HL-60 (cell line): ENCODE results near the gene PTPRN2.

Experiments used
- DNase-seq, 2 experiments: peaks; one replicate each; pipeline ENCODE4 v3.0.0-alpha.2; 2010 to 2020; ENCODE audit warnings: low read depth in 1 of 2, low spot score in 1 of 2
- H3K27ac ChIP-seq: fragments of 250-450 bp; sonication (Bioruptor Pico); replicated peaks from 2 replicates; pipeline ENCODE4 v1.5.1; 2020; ENCODE audit warnings: mild to moderate bottlenecking, moderate library complexity
- H3K27me3 ChIP-seq: fragments of 250-450 bp; sonication (Bioruptor Pico); 2 replicates; pipeline ENCODE4 v1.5.1; 2021; ENCODE audit warnings: mild to moderate bottlenecking, moderate library complexity; ENCODE audit not compliant: insufficient read depth, poor library complexity, severe bottlenecking
- H3K4me3 ChIP-seq: replicated peaks from 2 replicates; pipeline ENCODE4 v1.5.1; 2011; ENCODE audit warnings: mild to moderate bottlenecking, control low read depth, low read length; ENCODE audit not compliant: insufficient read depth
- GABPA ChIP-seq: IDR thresholded peaks from 2 replicates; pipeline ENCODE4 v1.6.1; 2012; ENCODE audit warnings: low read depth
- POLR2AphosphoS5 ChIP-seq: IDR thresholded peaks from 2 replicates; pipeline ENCODE4 v1.6.1; 2012; ENCODE audit warnings: low read depth
- SPI1 ChIP-seq: IDR thresholded peaks from 2 replicates; pipeline ENCODE4 v1.6.1; 2012; ENCODE audit warnings: low read depth, mild to moderate bottlenecking, borderline replicate concordance
- TF ChIP-seq, protein P1 (sequence below): IDR thresholded peaks from 2 replicates; pipeline ENCODE4 v1.6.1; 2012; ENCODE audit warnings: low read depth; ENCODE audit not compliant: insufficient replicate concordance
- TF ChIP-seq, protein P2 (sequence below): IDR thresholded peaks from one replicate; pipeline ENCODE4 v1.5.1; 2011; ENCODE audit warnings: low read length, control low read depth, inconsistent platforms; ENCODE audit not compliant: insufficient read depth

Gene PTPRN2

DNA sequence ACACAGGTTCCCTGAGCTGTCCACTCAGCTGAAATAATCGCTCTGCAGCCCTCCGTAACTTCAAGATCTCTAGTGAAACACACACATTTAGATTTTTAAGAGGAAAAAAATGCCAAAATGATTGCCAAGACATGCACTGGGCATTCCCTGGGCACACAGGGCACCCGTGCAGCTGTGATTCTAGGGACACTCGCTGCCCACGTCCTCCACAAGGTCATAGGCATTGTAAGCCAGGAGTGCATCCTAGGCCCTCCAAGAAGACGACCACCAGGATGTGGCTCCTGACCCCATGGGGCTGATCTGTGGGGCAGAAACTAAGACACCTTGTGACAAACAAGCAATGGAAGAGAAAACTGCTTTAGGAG is 563.3 kb downstream of the PTPRN2 start:
- Histone ChIP-seq H3K27ac (no peak overlapping the region), H3K4me3 (no peak overlapping the region), H3K27me3 (no peaks in the 10 kb centered on the region)
- no peak for DNase-seq
- TF ChIP-seq, protein P1, sequence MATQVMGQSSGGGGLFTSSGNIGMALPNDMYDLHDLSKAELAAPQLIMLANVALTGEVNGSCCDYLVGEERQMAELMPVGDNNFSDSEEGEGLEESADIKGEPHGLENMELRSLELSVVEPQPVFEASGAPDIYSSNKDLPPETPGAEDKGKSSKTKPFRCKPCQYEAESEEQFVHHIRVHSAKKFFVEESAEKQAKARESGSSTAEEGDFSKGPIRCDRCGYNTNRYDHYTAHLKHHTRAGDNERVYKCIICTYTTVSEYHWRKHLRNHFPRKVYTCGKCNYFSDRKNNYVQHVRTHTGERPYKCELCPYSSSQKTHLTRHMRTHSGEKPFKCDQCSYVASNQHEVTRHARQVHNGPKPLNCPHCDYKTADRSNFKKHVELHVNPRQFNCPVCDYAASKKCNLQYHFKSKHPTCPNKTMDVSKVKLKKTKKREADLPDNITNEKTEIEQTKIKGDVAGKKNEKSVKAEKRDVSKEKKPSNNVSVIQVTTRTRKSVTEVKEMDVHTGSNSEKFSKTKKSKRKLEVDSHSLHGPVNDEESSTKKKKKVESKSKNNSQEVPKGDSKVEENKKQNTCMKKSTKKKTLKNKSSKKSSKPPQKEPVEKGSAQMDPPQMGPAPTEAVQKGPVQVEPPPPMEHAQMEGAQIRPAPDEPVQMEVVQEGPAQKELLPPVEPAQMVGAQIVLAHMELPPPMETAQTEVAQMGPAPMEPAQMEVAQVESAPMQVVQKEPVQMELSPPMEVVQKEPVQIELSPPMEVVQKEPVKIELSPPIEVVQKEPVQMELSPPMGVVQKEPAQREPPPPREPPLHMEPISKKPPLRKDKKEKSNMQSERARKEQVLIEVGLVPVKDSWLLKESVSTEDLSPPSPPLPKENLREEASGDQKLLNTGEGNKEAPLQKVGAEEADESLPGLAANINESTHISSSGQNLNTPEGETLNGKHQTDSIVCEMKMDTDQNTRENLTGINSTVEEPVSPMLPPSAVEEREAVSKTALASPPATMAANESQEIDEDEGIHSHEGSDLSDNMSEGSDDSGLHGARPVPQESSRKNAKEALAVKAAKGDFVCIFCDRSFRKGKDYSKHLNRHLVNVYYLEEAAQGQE = no peak
- no peak for TF ChIP-seq GABPA
- TF ChIP-seq, protein P2, sequence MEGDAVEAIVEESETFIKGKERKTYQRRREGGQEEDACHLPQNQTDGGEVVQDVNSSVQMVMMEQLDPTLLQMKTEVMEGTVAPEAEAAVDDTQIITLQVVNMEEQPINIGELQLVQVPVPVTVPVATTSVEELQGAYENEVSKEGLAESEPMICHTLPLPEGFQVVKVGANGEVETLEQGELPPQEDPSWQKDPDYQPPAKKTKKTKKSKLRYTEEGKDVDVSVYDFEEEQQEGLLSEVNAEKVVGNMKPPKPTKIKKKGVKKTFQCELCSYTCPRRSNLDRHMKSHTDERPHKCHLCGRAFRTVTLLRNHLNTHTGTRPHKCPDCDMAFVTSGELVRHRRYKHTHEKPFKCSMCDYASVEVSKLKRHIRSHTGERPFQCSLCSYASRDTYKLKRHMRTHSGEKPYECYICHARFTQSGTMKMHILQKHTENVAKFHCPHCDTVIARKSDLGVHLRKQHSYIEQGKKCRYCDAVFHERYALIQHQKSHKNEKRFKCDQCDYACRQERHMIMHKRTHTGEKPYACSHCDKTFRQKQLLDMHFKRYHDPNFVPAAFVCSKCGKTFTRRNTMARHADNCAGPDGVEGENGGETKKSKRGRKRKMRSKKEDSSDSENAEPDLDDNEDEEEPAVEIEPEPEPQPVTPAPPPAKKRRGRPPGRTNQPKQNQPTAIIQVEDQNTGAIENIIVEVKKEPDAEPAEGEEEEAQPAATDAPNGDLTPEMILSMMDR = no peak
- no peak for TF ChIP-seq POLR2AphosphoS5
- no peak for TF ChIP-seq SPI1

DNA sequence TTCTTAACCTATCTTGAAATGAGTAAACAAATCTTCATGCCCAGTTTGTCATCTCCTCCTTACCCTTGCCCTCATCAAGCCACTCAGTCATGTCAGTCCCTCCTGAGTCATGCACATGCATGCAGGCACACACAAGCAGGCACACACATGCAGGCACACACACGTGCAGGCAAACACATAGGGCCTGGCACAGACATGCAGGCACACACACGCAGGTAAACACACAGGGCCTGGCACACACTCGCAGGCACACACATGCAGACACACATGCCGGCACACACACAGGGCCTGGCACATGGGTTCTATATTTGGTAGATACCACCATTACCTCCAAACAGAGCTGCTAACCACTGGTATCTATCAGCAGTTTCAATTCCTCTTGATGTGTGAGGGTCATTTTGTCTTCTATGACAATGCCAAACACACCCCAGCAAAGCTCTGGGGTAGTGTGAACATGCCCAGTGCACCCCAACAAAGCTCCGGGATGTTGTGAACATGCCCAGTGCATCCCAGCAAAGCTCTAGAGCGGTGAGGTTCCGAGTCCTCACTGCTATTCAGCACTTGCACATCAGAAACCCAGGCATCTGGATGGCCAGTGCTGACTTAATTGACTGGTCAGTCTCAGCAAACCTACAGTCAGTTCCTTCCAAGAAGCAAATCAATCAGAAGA is 563.8 kb downstream of the PTPRN2 start:
- no peak overlapping the region for H3K4me3 ChIP-seq
- TF ChIP-seq GABPA = no peak
- H3K27ac ChIP-seq = no peak overlapping the region
- no peak for DNase-seq
- no peaks in the 10 kb centered on the region for H3K27me3 ChIP-seq

DNA sequence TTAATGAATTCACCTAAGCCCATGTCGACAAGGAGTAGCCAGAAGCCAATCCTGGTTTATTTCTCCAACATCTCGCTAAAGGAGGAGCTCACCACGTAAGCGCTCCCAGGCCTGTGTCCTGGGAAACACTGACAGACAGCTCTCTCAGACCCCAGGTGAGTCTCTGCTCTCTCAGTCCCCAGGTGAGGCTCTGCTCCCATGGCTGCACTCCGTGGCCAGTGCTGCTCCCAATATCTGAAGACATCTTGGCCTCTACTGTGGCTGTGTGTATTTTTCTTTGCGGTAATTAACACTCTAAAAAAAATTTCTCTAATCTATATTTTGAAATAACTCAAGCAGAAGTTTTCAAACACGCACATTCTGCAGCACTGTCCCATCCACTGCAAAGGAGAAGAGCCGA is 564.5 kb downstream of the PTPRN2 start:
- no peak for DNase-seq
- H3K27ac ChIP-seq = no peak overlapping the region
- H3K4me3 ChIP-seq = no peak overlapping the region
- no peak for TF ChIP-seq SPI1
- TF ChIP-seq, protein P2 = no peak
- TF ChIP-seq, protein P1 = no peak
- no peak for TF ChIP-seq GABPA
- TF ChIP-seq POLR2AphosphoS5 = no peak
- no peaks in the 10 kb centered on the region for H3K27me3 ChIP-seq

DNA sequence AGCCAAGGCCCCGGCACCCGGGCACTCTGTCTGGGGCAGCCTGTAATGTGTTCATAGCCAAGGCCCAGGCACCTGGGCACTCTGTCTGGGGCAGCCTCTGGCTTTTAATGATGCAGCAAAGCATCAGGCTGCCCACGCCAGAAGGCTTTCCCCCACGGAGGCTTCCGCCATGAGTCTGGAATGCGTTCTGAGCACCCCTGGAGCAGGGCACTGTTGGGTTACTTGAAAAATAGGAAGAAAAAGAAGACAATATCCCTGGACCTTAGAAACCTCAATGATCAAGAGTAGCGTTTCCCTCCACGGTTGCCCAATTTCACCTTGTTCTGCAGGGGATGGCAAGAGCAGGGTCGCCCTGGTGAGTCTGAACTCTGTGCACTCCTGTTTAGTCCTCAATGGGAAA is 565.0 kb downstream of the PTPRN2 start:
- Histone ChIP-seq H3K27ac (no peak overlapping the region), H3K4me3 (no peak overlapping the region), H3K27me3 (no peaks in the 10 kb centered on the region)
- DNase-seq = no peak
- TF ChIP-seq GABPA (no peak), SPI1 (no peak), POLR2AphosphoS5 (no peak)
- TF ChIP-seq, protein P1 = no peak
- TF ChIP-seq, protein P2 = no peak
